HCT116 (cell line): ENCODE results near the gene ITK. TPM values are rescaled to one million over a fixed set of nuclear protein-coding genes. Genes with fewer than 3 reads are reported as not detected.

Experiments used
- ATAC-seq: fragments of 200-7000 bp; cut with Tn5 transposase; 2 replicates; pipeline ENCODE4 v1.9.1; 2020; ENCODE audit warnings: mild to moderate bottlenecking, moderate library complexity
- BruUV-seq: library from RNA; stranded (reverse); fragments of 400-500 nt; replicated peaks from 2 replicates; lab custom pipeline; 2021; lab: Mats Ljungman, UMichigan
- CTCF ChIA-PET: fragments of 300-600 bp; sonication (Branson Sonifier 250); formaldehyde crosslinking; loops from one replicate; lab custom pipeline; 2021; ENCODE audit warnings: antibody characterized with exemption; lab: Charles Lee
- POLR2A ChIA-PET: fragments of 300-600, 350-600 bp; sonication (Branson Sonifier 250); formaldehyde crosslinking; loops from one replicate; lab custom pipeline; 2021; ENCODE audit warnings: antibody characterized with exemption; lab: Charles Lee
- RAD21 ChIA-PET, 2 experiments: fragments of 300-600 bp; sonication (Branson Sonifier 250); formaldehyde crosslinking; loops; one replicate each; lab custom pipeline; 2023; ENCODE audit warnings: low total read pairs in 2 of 2; ENCODE audit not compliant: uncharacterized antibody in 2 of 2, unreplicated experiment in 2 of 2, low non-redundant PET in 1 of 2; lab: Charles Lee
- DNase-seq: peaks from one replicate; pipeline ENCODE4 v3.0.0-alpha.2; 2010; ENCODE audit warnings: low read depth, low spot score
- H2AFZ ChIP-seq: fragments of 200-600 bp; shearing (Covaris generic), sonication (generic); 2 replicates; pipeline ENCODE4 v1.6.1; 2017; ENCODE audit warnings: low read depth, mixed run types, mixed read lengths, antibody characterized with exemption, low read length; ENCODE audit not compliant: poor library complexity, severe bottlenecking
- H3K27ac ChIP-seq: 2 replicates; pipeline ENCODE4 v1.5.1; 2012; ENCODE audit warnings: low read depth, low read length
- H3K27me3 ChIP-seq: fragments of 200-600 bp; sonication (generic); 2 replicates; pipeline ENCODE4 v1.6.1; 2016; ENCODE audit warnings: mixed run types, low read length, mixed read lengths; ENCODE audit not compliant: insufficient read depth
- H3K36me3 ChIP-seq, 2 experiments: fragments of 200-500 bp in 1 of 2; fragments of 200-600 bp in 1 of 2; sonication (Bioruptor generic) in 1 of 2; sonication (generic) in 1 of 2; 2 replicates each; pipeline versions ENCODE4 v1.5.1 to v1.6.1; 2014 to 2016; ENCODE audit warnings: low read length in 2 of 2, inconsistent platforms in 1 of 2, mixed read lengths in 1 of 2, mixed run types in 1 of 2; ENCODE audit not compliant: insufficient read depth in 2 of 2, control insufficient read depth in 1 of 2
- H3K4me1 ChIP-seq, 2 experiments: fragments of 200-600 bp in 1 of 2; sonication (generic) in 1 of 2; 2 replicates each; pipeline versions ENCODE4 v1.5.1 to v1.6.1; 2012 to 2017; ENCODE audit warnings: low read length in 2 of 2, inconsistent platforms in 1 of 2, mild to moderate bottlenecking in 1 of 2, mixed read lengths in 1 of 2, mixed run types in 1 of 2, moderate library complexity in 1 of 2; ENCODE audit not compliant: insufficient read depth in 2 of 2, control insufficient read depth in 1 of 2
- H3K4me2 ChIP-seq: fragments of 200-600 bp; sonication (generic); 2 replicates; pipeline ENCODE4 v1.6.1; 2017; ENCODE audit warnings: mixed run types, low read length, mixed read lengths
- H3K4me3 ChIP-seq, 2 experiments: fragments of 200-600 bp in 1 of 2; sonication (generic) in 1 of 2; replicated peaks in 1 of 2; 2 replicates each; pipeline ENCODE4 v1.5.1; 2011 to 2016; ENCODE audit warnings: low read length in 2 of 2, control low read depth in 1 of 2, low read depth in 1 of 2, mild to moderate bottlenecking in 1 of 2, mixed read lengths in 1 of 2, mixed run types in 1 of 2
- H3K79me2 ChIP-seq: fragments of 200-600 bp; sonication (generic); 2 replicates; pipeline ENCODE4 v1.6.1; 2017; ENCODE audit warnings: mild to moderate bottlenecking, mixed run types, low read length, moderate library complexity, mixed read lengths; ENCODE audit not compliant: insufficient read depth
- H3K9ac ChIP-seq: fragments of 200-600 bp; sonication (generic); 2 replicates; pipeline ENCODE4 v1.6.1; 2016; ENCODE audit warnings: low read length, mixed read lengths
- H3K9me2 ChIP-seq: fragments of 200-600 bp; sonication (generic), shearing (Covaris generic); 2 replicates; pipeline ENCODE4 v1.6.1; 2017; ENCODE audit warnings: mixed run types, mild to moderate bottlenecking, moderate library complexity; ENCODE audit not compliant: insufficient read depth
- H3K9me3 ChIP-seq, 2 experiments: fragments of 200-500 bp in 1 of 2; fragments of 200-600 bp in 1 of 2; sonication (Bioruptor generic) in 1 of 2; sonication (generic) in 1 of 2; 2 replicates each; pipeline ENCODE4 v1.6.1; 2014 to 2017; ENCODE audit warnings: low read length in 2 of 2, mixed read lengths in 2 of 2, inconsistent platforms in 1 of 2, low read depth in 1 of 2, mild to moderate bottlenecking in 1 of 2, mixed run types in 1 of 2, moderate library complexity in 1 of 2; ENCODE audit not compliant: control insufficient read depth in 1 of 2, insufficient read depth in 1 of 2
- H4K20me1 ChIP-seq: fragments of 200-600 bp; sonication (generic), shearing (Covaris generic); 2 replicates; pipeline ENCODE4 v1.6.1; 2017; ENCODE audit warnings: mixed run types, mild to moderate bottlenecking, moderate library complexity; ENCODE audit not compliant: insufficient read depth
- CEBPB ChIP-seq: IDR thresholded peaks from 2 replicates; pipeline ENCODE4 v1.6.1; 2012; ENCODE audit warnings: low read depth
- EGR1 ChIP-seq: IDR thresholded peaks from 2 replicates; pipeline ENCODE4 v1.6.1; 2012; ENCODE audit warnings: low read depth
- ELF1 ChIP-seq: IDR thresholded peaks from 2 replicates; pipeline ENCODE4 v1.6.1; 2012; ENCODE audit warnings: low read depth, borderline replicate concordance
- EZH2phosphoT487 ChIP-seq: fragments of 200-600 bp; IDR thresholded peaks from 2 replicates; pipeline ENCODE4 v1.6.1; 2018; ENCODE audit warnings: antibody characterized with exemption, borderline replicate concordance
- JUND ChIP-seq: IDR thresholded peaks from 2 replicates; pipeline ENCODE4 v1.6.1; 2012
- POLR2A ChIP-seq: IDR thresholded peaks from 2 replicates; pipeline ENCODE4 v1.7.0; 2011; ENCODE audit warnings: borderline replicate concordance; ENCODE audit not compliant: insufficient read depth, insufficient read length; ENCODE audit errors: extremely low read depth
- POLR2AphosphoS5 ChIP-seq: IDR thresholded peaks from 2 replicates; pipeline ENCODE4 v1.6.1; 2011; ENCODE audit warnings: mild to moderate bottlenecking, low read depth, low read length, moderate library complexity
- REST ChIP-seq: IDR thresholded peaks from 2 replicates; pipeline ENCODE4 v1.6.1; 2012; ENCODE audit warnings: low read depth
- ZFX ChIP-seq: fragments of 450-650 bp; IDR thresholded peaks from 2 replicates; pipeline ENCODE4 v1.6.1; 2017
- ZNF274 ChIP-seq: fragments of 200-500 bp; sonication (Bioruptor generic); IDR thresholded peaks from 2 replicates; pipeline ENCODE4 v1.6.1; 2014; ENCODE audit warnings: mild to moderate bottlenecking, low read depth, low read length, inconsistent platforms
- intact Hi-C: fragments of 100-400 bp; cut with micrococcal nuclease; formaldehyde crosslinking; loops from 2 replicates; pipeline ENCODE4 v1.10.0; 2022
- total RNA-seq: library from RNA; stranded (reverse); gene quantifications from one replicate; pipeline ENCODE4 v1.2.1, GENCODE V29; 2021; ENCODE audit not compliant: unreplicated experiment
- TF ChIP-seq, protein P1 (sequence below): IDR thresholded peaks from 2 replicates; pipeline ENCODE4 v1.6.1; 2012

Gene ITK
- total RNA-seq, 1 experiment from 2014 or later: 0.37 TPM

DNA sequence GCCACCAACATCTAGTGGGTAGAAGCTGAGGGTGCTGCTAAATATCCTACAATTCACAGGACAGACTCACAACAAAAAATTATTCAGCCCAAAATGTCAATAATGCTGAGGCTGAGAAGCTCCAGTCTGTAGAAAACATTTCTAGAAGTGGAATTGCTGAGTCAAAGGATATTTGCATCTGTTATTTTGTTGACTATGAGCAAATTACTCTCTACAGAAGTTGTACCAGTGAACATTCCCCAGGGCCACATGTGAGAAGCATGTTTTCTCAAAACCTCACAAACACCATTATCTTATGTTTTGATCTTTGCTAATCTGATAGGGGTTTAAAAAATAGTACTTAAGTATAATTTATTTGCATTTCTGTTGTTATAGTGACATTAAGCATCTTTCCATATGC, 15.4 kb downstream of the ITK start:
- no peak for DNase-seq
- H3K9me3 ChIP-seq: no peaks in the 10 kb centered on the region

More for the DNA sequence above, 15.4 kb downstream of the ITK start:
- ChIA-PET CTCF (no interaction called here), POLR2A (no interaction called here), RAD21 (no interaction called here)
- no peaks in the 10 kb centered on the region for H3K36me3 ChIP-seq
- ATAC-seq: no peak
- no peak overlapping the region for H3K4me3 ChIP-seq
- TF ChIP-seq REST (no peak), EGR1 (no peak), POLR2A (no peak), ZFX (no peak), ZNF274 (no peak), EZH2phosphoT487 (no peak), POLR2AphosphoS5 (no peak), JUND (no peak), ELF1 (no peak), CEBPB (no peak)
- TF ChIP-seq, protein P1, sequence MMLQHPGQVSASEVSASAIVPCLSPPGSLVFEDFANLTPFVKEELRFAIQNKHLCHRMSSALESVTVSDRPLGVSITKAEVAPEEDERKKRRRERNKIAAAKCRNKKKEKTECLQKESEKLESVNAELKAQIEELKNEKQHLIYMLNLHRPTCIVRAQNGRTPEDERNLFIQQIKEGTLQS: no peak
- no peak overlapping the region for H3K9ac ChIP-seq
- peaks cover 63% of the 10 kb centered on the region for H3K27me3 ChIP-seq
- no TSS peak for BruUV-seq
- no peaks in the 10 kb centered on the region for H3K79me2 ChIP-seq
- H2AFZ ChIP-seq: no peak overlapping the region
- H3K4me2 ChIP-seq: no peak overlapping the region
- no peak overlapping the region for H3K27ac ChIP-seq
- no peaks in the 10 kb centered on the region for H4K20me1 ChIP-seq
- H3K4me1 ChIP-seq: no peaks in the 10 kb centered on the region
- intact Hi-C loops: no loop called here
- H3K9me2 ChIP-seq: no peaks in the 10 kb centered on the region
